ENCODE measurements around the gene MYH11.

- no peak for TF ChIP-seq CEBPB (IDR thresholded peaks at IDR 0.05; ENCODE audit: borderline replicate concordance in 1 of 2, low read depth in 2 of 2, low read length in 2 of 2)
- TF ChIP-seq MLLT1 (IDR thresholded peaks at IDR 0.05) = no peak
- TF ChIP-seq SUPT20H (IDR thresholded peaks at IDR 0.05; ENCODE audit: borderline replicate concordance, control insufficient read depth, low read depth, low read length) = no peak
- no peak for TF ChIP-seq RAD21 (IDR thresholded peaks at IDR 0.05; ENCODE audit: insufficient read depth, low read depth, low read length)
- TF ChIP-seq EED (IDR thresholded peaks at IDR 0.05; ENCODE audit: low read depth) = no peak
- no peak for TF ChIP-seq ZNF384 (IDR thresholded peaks at IDR 0.05; ENCODE audit: borderline replicate concordance, low read depth, low read length)
- TF ChIP-seq, protein P1, sequence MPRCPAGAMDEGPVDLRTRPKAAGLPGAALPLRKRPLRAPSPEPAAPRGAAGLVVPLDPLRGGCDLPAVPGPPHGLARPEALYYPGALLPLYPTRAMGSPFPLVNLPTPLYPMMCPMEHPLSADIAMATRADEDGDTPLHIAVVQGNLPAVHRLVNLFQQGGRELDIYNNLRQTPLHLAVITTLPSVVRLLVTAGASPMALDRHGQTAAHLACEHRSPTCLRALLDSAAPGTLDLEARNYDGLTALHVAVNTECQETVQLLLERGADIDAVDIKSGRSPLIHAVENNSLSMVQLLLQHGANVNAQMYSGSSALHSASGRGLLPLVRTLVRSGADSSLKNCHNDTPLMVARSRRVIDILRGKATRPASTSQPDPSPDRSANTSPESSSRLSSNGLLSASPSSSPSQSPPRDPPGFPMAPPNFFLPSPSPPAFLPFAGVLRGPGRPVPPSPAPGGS (IDR thresholded peaks at IDR 0.05; ENCODE audit: borderline replicate concordance, insufficient read depth, low read depth, low read length, poor library complexity, severe bottlenecking) = no peak
- TF ChIP-seq HDAC6 (IDR thresholded peaks at IDR 0.05; ENCODE audit: unreplicated experiment) = no peak
- TF ChIP-seq JUND (IDR thresholded peaks at IDR 0.05; ENCODE audit: low read depth, low read length) = no peak
- TF ChIP-seq SMC3 (IDR thresholded peaks at IDR 0.05; ENCODE audit: borderline replicate concordance, low read length) = no peak
- TF ChIP-seq EZH2 (IDR thresholded peaks at IDR 0.05; ENCODE audit: borderline replicate concordance, control insufficient read depth, low read depth, low read length) = no peak
Measured at GRCh38 chr16:15757077-15757386, 99.8 kb downstream of the MYH11 start.
